Measurements from ENCODE around the gene MKLN1. TPM values are rescaled to one million over a fixed set of nuclear protein-coding genes. Genes with fewer than 3 reads are reported as not detected.

MKLN1 gene
- total and polyA plus RNA-seq, 12 donors, result 9.5 to 48.2 (median 41.1) TPM

GRCh38 chr7:131299074-131299473, 28.6 kb upstream of the MKLN1 start:
- no peak for DNase-seq
- no peaks in the 10 kb centered on the region for H3K36me3 ChIP-seq
- peak overlapping the region in 3 of 10 donors; percentile 9 to 56 (median 47) for H3K27ac ChIP-seq
- intact Hi-C loops (cut with DNase I), result loop anchor here in 1 of 10 donors (5.0 kb wide), 1 partner anchor 187 kb away; no protein-coding TSS in a partner anchor
- H3K27me3 ChIP-seq, result no peaks in the 10 kb centered on the region
- H3K9me3 ChIP-seq, result no peaks in the 10 kb centered on the region
- TF ChIP-seq, protein P1, sequence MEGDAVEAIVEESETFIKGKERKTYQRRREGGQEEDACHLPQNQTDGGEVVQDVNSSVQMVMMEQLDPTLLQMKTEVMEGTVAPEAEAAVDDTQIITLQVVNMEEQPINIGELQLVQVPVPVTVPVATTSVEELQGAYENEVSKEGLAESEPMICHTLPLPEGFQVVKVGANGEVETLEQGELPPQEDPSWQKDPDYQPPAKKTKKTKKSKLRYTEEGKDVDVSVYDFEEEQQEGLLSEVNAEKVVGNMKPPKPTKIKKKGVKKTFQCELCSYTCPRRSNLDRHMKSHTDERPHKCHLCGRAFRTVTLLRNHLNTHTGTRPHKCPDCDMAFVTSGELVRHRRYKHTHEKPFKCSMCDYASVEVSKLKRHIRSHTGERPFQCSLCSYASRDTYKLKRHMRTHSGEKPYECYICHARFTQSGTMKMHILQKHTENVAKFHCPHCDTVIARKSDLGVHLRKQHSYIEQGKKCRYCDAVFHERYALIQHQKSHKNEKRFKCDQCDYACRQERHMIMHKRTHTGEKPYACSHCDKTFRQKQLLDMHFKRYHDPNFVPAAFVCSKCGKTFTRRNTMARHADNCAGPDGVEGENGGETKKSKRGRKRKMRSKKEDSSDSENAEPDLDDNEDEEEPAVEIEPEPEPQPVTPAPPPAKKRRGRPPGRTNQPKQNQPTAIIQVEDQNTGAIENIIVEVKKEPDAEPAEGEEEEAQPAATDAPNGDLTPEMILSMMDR (IDR thresholded peaks at IDR 0.05), result no peak
- ATAC-seq, result no peak
- H3K4me1 ChIP-seq, result peaks cover 0 to 49% (median 23%) of the 10 kb centered on the region in 9 donors
- H3K4me3 ChIP-seq, result no peak overlapping the region

DNA sequence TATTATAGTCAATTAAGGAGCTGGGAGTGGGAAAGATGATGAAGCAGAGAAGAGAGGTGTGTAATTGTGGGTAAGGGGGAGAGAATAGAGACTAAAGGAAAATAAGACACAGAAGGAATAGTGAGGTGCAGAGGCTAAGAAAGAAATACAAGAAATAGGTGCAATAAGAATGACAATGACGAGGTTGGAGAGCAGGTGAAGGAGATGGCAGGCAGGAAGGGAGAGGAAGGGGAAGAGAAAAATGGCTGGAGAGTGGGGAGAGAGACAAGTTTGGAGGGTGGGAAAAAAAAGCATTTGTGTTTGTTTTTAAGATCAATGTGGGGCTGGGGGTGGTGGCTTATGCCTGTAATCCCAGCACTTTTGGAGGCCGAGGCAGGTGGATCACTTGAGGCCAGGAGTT, 27.6 kb upstream of the MKLN1 start:
- DNase-seq (no peak), ATAC-seq (no peak)
- Histone ChIP-seq H3K27me3 (no peaks in the 10 kb centered on the region), H3K36me3 (no peaks in the 10 kb centered on the region), H3K4me1 (peaks cover 0 to 42% (median 23%) of the 10 kb centered on the region in 9 donors), H3K4me3 (no peak overlapping the region), H3K9me3 (no peaks in the 10 kb centered on the region), H3K27ac (peak overlapping the region in 5 of 10 donors; percentile 48 to 78 (median 72))
- intact Hi-C loops (cut with DNase I), result loop anchor here in 9 of 10 donors (5.0 to 10.0 kb wide), 7 partner anchors 113 to 405 kb away; no protein-coding TSS in a partner anchor
- TF ChIP-seq, protein P1 (IDR thresholded peaks at IDR 0.05), result no peak
- 77 to 85% methylated on average over 2 of the region's 2 CpGs for WGBS, 2 donors

GRCh38 chr7:131300572-131301466, 26.9 kb upstream of the MKLN1 start:
- intact Hi-C loops (cut with DNase I), result loop anchor here in 9 of 10 donors (5.0 to 10.0 kb wide), 7 partner anchors 114 to 406 kb away; no protein-coding TSS in a partner anchor
- H3K27ac ChIP-seq, result peak overlapping the region in 8 of 10 donors; percentile 8 to 78 (median 62)
- 52 to 54% methylated on average over 8 of the region's 8 CpGs for WGBS, 2 donors

DNA sequence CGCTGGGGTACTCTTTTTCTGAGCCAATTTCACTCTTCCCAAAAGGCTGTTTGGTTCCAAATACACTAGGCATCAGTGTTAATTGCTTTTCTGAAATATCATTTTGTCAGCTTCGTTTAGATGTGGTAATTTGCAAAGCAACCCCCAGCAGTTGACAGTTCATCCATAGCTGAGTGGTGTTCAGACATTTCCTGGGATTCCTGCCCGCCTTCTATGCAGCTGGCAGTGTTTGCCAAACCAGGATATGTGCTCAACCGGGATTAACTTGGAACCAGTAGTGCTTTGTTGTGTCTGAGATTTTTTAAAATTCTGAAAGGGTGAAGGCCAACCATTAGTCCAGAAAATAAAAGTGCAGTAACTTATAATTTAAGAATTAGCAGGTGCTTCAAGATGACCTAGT, 25.2 kb upstream of the MKLN1 start:
- H3K27ac ChIP-seq, result peak overlapping the region in 8 of 10 donors; percentile 3 to 78 (median 58)
- ATAC-seq, result peak in 7 of 8 donors; percentile 41 to 74 (median 59)
- TF ChIP-seq, protein P1 (IDR thresholded peaks at IDR 0.05), result no peak
- H3K4me3 ChIP-seq, result no peak overlapping the region
- H3K27me3 ChIP-seq, result no peaks in the 10 kb centered on the region
- no peaks in the 10 kb centered on the region for H3K36me3 ChIP-seq
- peaks cover 0 to 42% (median 23%) of the 10 kb centered on the region in 9 donors for H3K4me1 ChIP-seq
- intact Hi-C loops (cut with DNase I), result loop anchor here in 9 of 10 donors (1.0 to 10.0 kb wide), 8 partner anchors 115 to 408 kb away; no protein-coding TSS in a partner anchor
- WGBS, 2 donors, result 70 to 81% methylated on average over 4 of the region's 4 CpGs
- H3K9me3 ChIP-seq, result peaks cover 0 to 16% (median 0%) of the 10 kb centered on the region in 11 donors
- no peak for DNase-seq

More at GRCh38 chr7:131300572-131301466, 26.9 kb upstream of the MKLN1 start:
- no peaks in the 10 kb centered on the region for H3K9me3 ChIP-seq
- no peaks in the 10 kb centered on the region for H3K36me3 ChIP-seq
- no peak overlapping the region for H3K4me3 ChIP-seq
- H3K27me3 ChIP-seq, result no peaks in the 10 kb centered on the region
- TF ChIP-seq, protein P1 (IDR thresholded peaks at IDR 0.05), result no peak
- peaks cover 0 to 42% (median 23%) of the 10 kb centered on the region in 9 donors for H3K4me1 ChIP-seq
- DNase-seq, result peak in 1 of 2 donors; percentile 52
- peak; percentile 36 to 83 (median 59) for ATAC-seq
